HFF-Myc (cell line): Measurements from ENCODE around the gene SYNJ2.

Experiments used
- DNase-seq: peaks from one replicate; pipeline ENCODE4 v3.0.0-alpha.2; 2011; ENCODE audit warnings: low read depth; ENCODE audit errors: extremely low read depth
- H3K4me3 ChIP-seq: replicated peaks from 2 replicates; pipeline ENCODE4 v1.5.1; 2011; ENCODE audit warnings: low read depth, mild to moderate bottlenecking, control low read depth, low read length
- CTCF ChIP-seq: IDR thresholded peaks from 2 replicates; pipeline ENCODE4 v1.5.1; 2012; ENCODE audit warnings: mild to moderate bottlenecking, low read depth, low read length, control low read depth; ENCODE audit errors: missing control alignments

The SYNJ2 gene

GRCh38 chr6:158009935-158010585 lies 28.4 kb downstream of the SYNJ2 start:
- no peak overlapping the region for H3K4me3 ChIP-seq
- DNase-seq: no peak
- TF ChIP-seq CTCF: no peak

- no peak for TF ChIP-seq CTCF
- H3K4me3 ChIP-seq: no peak overlapping the region
- no peak for DNase-seq
Measured at GRCh38 chr6:158010591-158011477, 29.2 kb downstream of the SYNJ2 start.

GRCh38 chr6:158011478-158011920 lies 29.8 kb downstream of the SYNJ2 start:
- no peak for DNase-seq

GRCh38 chr6:158011980-158012566 lies 30.4 kb downstream of the SYNJ2 start:
- H3K4me3 ChIP-seq: no peak overlapping the region
- no peak for DNase-seq
- TF ChIP-seq CTCF: no peak

More at GRCh38 chr6:158011478-158011920, 29.8 kb downstream of the SYNJ2 start:
- no peak overlapping the region for H3K4me3 ChIP-seq
- no peak for TF ChIP-seq CTCF

- no peak for DNase-seq
- TF ChIP-seq CTCF: no peak
- no peak overlapping the region for H3K4me3 ChIP-seq
Measured at GRCh38 chr6:158013904-158014504, 32.3 kb downstream of the SYNJ2 start.

GRCh38 chr6:158014505-158015187 lies 33.0 kb downstream of the SYNJ2 start:
- TF ChIP-seq CTCF: no peak

More at GRCh38 chr6:158014505-158015187, 33.0 kb downstream of the SYNJ2 start:
- no peak for DNase-seq
- H3K4me3 ChIP-seq: no peak overlapping the region
